ENCODE data around the gene NXPE2.

Gene NXPE2

GRCh38 chr11:114679505-114679904 is 1.2 kb downstream of the NXPE2 start:
- Histone ChIP-seq H3K27ac (no peak overlapping the region), H3K4me1 (no peaks in the 10 kb centered on the region), H3K4me2 (ENCODE audit: low read length) (no peak overlapping the region), H3K27me3 (ENCODE audit: control insufficient read depth, insufficient read depth, low read length) (no peaks in the 10 kb centered on the region), H3K9me3 (ENCODE audit: control insufficient read depth, low read length) (no peaks in the 10 kb centered on the region), H3K4me3 (ENCODE audit: low read depth, low read length) (no peak overlapping the region), H3K79me2 (no peaks in the 10 kb centered on the region), H3K9ac (no peak overlapping the region), H2AFZ (no peak overlapping the region), H3K36me3 (ENCODE audit: control insufficient read depth, insufficient read depth, low read length) (no peaks in the 10 kb centered on the region)
- TF ChIP-seq, protein P1, sequence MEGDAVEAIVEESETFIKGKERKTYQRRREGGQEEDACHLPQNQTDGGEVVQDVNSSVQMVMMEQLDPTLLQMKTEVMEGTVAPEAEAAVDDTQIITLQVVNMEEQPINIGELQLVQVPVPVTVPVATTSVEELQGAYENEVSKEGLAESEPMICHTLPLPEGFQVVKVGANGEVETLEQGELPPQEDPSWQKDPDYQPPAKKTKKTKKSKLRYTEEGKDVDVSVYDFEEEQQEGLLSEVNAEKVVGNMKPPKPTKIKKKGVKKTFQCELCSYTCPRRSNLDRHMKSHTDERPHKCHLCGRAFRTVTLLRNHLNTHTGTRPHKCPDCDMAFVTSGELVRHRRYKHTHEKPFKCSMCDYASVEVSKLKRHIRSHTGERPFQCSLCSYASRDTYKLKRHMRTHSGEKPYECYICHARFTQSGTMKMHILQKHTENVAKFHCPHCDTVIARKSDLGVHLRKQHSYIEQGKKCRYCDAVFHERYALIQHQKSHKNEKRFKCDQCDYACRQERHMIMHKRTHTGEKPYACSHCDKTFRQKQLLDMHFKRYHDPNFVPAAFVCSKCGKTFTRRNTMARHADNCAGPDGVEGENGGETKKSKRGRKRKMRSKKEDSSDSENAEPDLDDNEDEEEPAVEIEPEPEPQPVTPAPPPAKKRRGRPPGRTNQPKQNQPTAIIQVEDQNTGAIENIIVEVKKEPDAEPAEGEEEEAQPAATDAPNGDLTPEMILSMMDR (IDR thresholded peaks at IDR 0.05): no peak

- Histone ChIP-seq H3K9ac (no peak overlapping the region), H3K4me2 (ENCODE audit: low read length) (no peak overlapping the region), H2AFZ (no peak overlapping the region), H3K9me3 (ENCODE audit: control insufficient read depth, low read length) (no peaks in the 10 kb centered on the region), H3K4me1 (no peaks in the 10 kb centered on the region), H3K79me2 (no peaks in the 10 kb centered on the region), H3K27ac (no peak overlapping the region), H3K27me3 (ENCODE audit: control insufficient read depth, insufficient read depth, low read length) (no peaks in the 10 kb centered on the region), H3K36me3 (ENCODE audit: control insufficient read depth, insufficient read depth, low read length) (no peaks in the 10 kb centered on the region), H3K4me3 (ENCODE audit: low read depth, low read length) (no peak overlapping the region)
- TF ChIP-seq, protein P1 (IDR thresholded peaks at IDR 0.05): no peak
Measured at GRCh38 chr11:114683007-114683406, 4.7 kb downstream of the NXPE2 start.

DNA sequence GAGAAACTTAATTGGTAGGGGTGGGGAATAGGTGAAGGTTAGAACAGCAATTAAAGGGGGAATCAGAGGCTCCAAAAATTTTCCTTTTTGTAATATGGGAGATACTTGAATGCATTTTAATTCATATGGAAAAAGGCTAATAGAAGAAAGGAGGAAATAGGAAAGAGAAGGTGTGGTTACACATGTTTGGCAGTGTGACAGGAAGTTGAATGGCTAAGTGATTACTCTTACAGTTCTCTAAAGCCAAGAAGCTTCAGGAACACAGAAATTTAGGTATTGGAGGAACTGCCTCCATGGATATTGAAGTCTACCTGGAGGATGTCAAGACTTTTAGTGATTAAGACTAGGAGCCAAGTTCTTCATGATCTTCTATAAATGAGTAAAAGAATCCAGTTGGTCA is 6.3 kb downstream of the NXPE2 start:
- Histone ChIP-seq H3K9ac (no peak overlapping the region), H3K4me3 (ENCODE audit: low read depth, low read length) (no peak overlapping the region), H3K79me2 (no peaks in the 10 kb centered on the region), H3K36me3 (ENCODE audit: control insufficient read depth, insufficient read depth, low read length) (no peaks in the 10 kb centered on the region), H2AFZ (no peak overlapping the region), H3K4me2 (ENCODE audit: low read length) (no peak overlapping the region), H3K27ac (no peak overlapping the region), H3K9me3 (ENCODE audit: control insufficient read depth, low read length) (no peaks in the 10 kb centered on the region), H3K4me1 (no peaks in the 10 kb centered on the region), H3K27me3 (ENCODE audit: control insufficient read depth, insufficient read depth, low read length) (no peaks in the 10 kb centered on the region)
- TF ChIP-seq, protein P1 (IDR thresholded peaks at IDR 0.05): no peak

- H3K27me3 ChIP-seq (ENCODE audit: control insufficient read depth, insufficient read depth, low read length): no peaks in the 10 kb centered on the region
- H3K9me3 ChIP-seq (ENCODE audit: control insufficient read depth, low read length): no peaks in the 10 kb centered on the region
- no peaks in the 10 kb centered on the region for H3K4me1 ChIP-seq
- TF ChIP-seq, protein P1 (IDR thresholded peaks at IDR 0.05): no peak
- no peak overlapping the region for H3K9ac ChIP-seq
- no peak overlapping the region for H3K27ac ChIP-seq
- H3K36me3 ChIP-seq (ENCODE audit: control insufficient read depth, insufficient read depth, low read length): no peaks in the 10 kb centered on the region
- H3K4me3 ChIP-seq (ENCODE audit: low read depth, low read length): no peak overlapping the region
- H3K79me2 ChIP-seq: no peaks in the 10 kb centered on the region
- H2AFZ ChIP-seq: no peak overlapping the region
- no peak overlapping the region for H3K4me2 ChIP-seq (ENCODE audit: low read length)
Measured at GRCh38 chr11:114685097-114685496, 6.8 kb downstream of the NXPE2 start.

- TF ChIP-seq, protein P1 (IDR thresholded peaks at IDR 0.05): no peak
- Histone ChIP-seq H3K4me2 (ENCODE audit: low read length) (no peak overlapping the region), H3K9ac (no peak overlapping the region), H3K79me2 (no peaks in the 10 kb centered on the region), H3K36me3 (ENCODE audit: control insufficient read depth, insufficient read depth, low read length) (no peaks in the 10 kb centered on the region), H3K9me3 (ENCODE audit: control insufficient read depth, low read length) (no peaks in the 10 kb centered on the region), H3K4me3 (ENCODE audit: low read depth, low read length) (no peak overlapping the region), H3K27me3 (ENCODE audit: control insufficient read depth, insufficient read depth, low read length) (no peaks in the 10 kb centered on the region), H3K4me1 (no peaks in the 10 kb centered on the region), H3K27ac (no peak overlapping the region), H2AFZ (no peak overlapping the region)
Measured at GRCh38 chr11:114705280-114706024, 27.1 kb downstream of the NXPE2 start.
